ENCODE measurements around the gene SLC25A34. TPM values are rescaled to one million over a fixed set of nuclear protein-coding genes. Genes with fewer than 3 reads are reported as not detected.
A peak's percentile ranks its signal among the peaks of the same experiment; 100 is the strongest.

SLC25A34 gene
- total and polyA plus RNA-seq, 4 experiments from 2014 or later, result 0.08 to 4.2 (median 2.2) TPM; not detected in 1

DNA sequence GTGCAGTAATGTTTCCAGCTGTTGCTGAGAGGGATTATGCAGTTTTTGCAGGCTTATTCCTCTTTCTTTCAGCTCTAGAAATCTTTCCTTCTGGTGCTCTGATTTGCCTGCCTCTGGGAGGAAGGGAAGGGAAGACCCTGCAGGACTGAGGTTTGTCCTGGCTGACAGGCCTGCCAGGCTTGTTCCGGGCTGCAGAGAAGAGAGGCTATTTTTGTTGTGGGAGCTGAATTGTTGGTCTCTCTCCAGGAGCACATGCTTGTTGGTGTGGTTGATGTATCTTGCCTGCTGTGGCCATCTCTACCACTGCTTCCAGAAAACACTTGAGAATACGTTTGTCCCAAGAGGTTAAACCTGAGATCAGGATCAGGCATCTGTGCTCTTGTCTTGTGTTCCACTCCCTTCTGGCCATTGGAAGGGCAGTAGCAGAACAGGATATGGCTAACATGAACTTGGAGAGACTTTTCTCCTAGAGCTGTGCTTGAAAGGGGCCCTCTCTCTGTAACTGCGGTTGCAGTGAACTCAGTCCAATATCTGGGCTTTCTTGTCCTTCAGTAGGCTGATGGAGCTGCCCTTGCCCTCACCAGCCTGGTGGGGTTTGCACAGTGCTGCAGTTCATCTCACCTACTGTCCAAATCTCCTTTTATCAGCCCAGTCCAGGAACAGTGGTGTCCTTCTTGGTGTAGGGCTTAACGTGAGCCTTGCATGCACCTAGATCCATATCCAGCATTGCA is 21.5 kb upstream of the SLC25A34 start:
- CTCF ChIA-PET (ENCODE audit: partially characterized antibody), result interaction anchor here (0.6 to 0.7 kb wide), 2 partner anchors 13 to 295 kb away, joined by 3 read pairs; no protein-coding TSS in a partner anchor
- no peak overlapping the region for H3K4me3 Mint-ChIP-seq
- H3K4me1 ChIP-seq (ENCODE audit: insufficient read depth, low read length), result no peaks in the 10 kb centered on the region
- H3K9me3 Mint-ChIP-seq, result no peaks in the 10 kb centered on the region
- POLR2A ChIA-PET (ENCODE audit: partially characterized antibody), result interaction anchor here (0.7 kb wide), 1 partner anchor 12 kb away, joined by 3 read pairs; no protein-coding TSS in a partner anchor
- no peaks in the 10 kb centered on the region for H3K27me3 Mint-ChIP-seq
- H3K27ac ChIP-seq (ENCODE audit: low read depth, low read length), result no peak overlapping the region
- H3K36me3 Mint-ChIP-seq, result peaks cover 12 to 30% of the 10 kb centered on the region in 2 donors
- no peaks in the 10 kb centered on the region for H3K9me3 ChIP-seq (ENCODE audit: control insufficient read depth in 1 of 2, low read length in 2 of 2)
- intact Hi-C loops (cut with micrococcal nuclease), result no loop called here
- DNase-seq, result no peak
- H3K27ac Mint-ChIP-seq, result peak overlapping the region in 3 of 7 donors; percentile 29 to 57 (median 44)
- H3K4me3 ChIP-seq (ENCODE audit: low read length in 2 of 2), result no peak overlapping the region
- peaks cover 27% of the 10 kb centered on the region for H3K36me3 ChIP-seq (ENCODE audit: insufficient read depth, low read length)
- peaks cover 0 to 3% (median 2%) of the 10 kb centered on the region in 4 donors for H3K4me1 Mint-ChIP-seq
- no peaks in the 10 kb centered on the region for H3K27me3 ChIP-seq (ENCODE audit: insufficient read depth, low read length)

DNA sequence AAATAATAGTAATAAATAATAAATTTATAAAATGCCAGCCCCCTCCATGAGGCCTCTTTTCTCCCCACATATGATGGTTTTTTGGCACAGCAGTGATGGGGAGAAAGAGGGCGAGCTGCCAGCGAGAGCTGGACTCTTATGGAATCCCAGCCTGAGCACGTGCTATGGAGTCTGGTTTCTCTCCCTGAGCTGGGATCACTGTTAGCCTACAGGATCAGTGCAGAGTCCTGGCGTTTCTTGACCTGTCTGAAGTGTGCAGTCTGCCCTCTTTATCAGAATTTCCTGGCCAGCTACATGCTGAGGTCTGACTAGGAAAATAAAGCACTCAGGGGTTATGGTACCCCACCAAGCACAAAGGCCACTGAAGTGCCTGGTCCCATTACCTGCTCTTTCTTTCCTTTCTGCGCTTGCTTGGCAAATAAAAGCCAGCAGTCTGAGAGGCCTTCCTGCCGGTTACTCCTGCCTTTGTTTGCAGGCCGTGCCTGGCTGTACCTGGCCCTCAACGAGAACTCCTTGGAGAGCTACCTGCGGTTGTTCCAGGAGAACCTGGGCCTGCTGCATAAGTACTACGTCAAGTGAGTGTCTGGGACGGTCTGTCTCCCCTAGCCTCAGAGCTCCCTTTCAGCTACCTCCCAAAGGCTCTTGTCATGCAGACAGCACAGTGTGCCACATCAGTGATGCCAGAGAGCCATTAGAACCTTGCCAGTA is 18.5 kb upstream of the SLC25A34 start:
- H3K4me3 Mint-ChIP-seq, result no peak overlapping the region
- Histone ChIP-seq H3K4me3 (ENCODE audit: low read length in 2 of 2) (no peak overlapping the region), H3K36me3 (ENCODE audit: insufficient read depth, low read length) (peaks cover 42% of the 10 kb centered on the region), H3K4me1 (ENCODE audit: insufficient read depth, low read length) (no peaks in the 10 kb centered on the region), H3K9me3 (ENCODE audit: control insufficient read depth in 1 of 2, low read length in 2 of 2) (no peaks in the 10 kb centered on the region), H3K27ac (ENCODE audit: low read depth, low read length) (no peak overlapping the region), H3K27me3 (ENCODE audit: insufficient read depth, low read length) (no peaks in the 10 kb centered on the region)
- ChIA-PET POLR2A (ENCODE audit: partially characterized antibody) (no interaction called here), CTCF (ENCODE audit: partially characterized antibody) (no interaction called here)
- peaks cover 21 to 50% of the 10 kb centered on the region in 2 donors for H3K36me3 Mint-ChIP-seq
- intact Hi-C loops (cut with micrococcal nuclease), result no loop called here
- H3K9me3 Mint-ChIP-seq, result no peaks in the 10 kb centered on the region
- peak overlapping the region in 1 of 7 donors; percentile 39 for H3K27ac Mint-ChIP-seq
- no peak for DNase-seq
- no peaks in the 10 kb centered on the region for H3K4me1 Mint-ChIP-seq
- no peaks in the 10 kb centered on the region for H3K27me3 Mint-ChIP-seq

DNA sequence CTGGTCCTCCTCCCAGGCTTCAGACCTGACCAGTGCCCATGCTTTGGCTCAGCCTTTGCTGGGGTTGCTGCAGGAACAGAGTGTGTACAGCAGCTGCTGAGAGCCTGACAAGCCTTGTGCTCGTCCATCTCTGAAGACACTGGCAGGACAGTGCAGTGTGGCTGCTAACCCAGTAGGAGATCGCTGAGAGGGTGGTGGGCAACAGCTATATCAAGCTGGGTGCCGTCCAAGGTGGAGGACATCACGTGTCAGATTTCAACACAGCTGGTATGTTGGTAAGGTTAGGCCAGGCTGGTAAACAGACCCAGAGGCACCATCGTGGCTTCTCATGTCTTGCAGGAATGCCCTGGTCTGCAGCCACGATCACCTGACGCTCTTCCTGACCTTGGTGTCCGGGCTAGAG is 17.9 kb upstream of the SLC25A34 start:
- no peak for DNase-seq
- Histone ChIP-seq H3K4me3 (ENCODE audit: low read length in 2 of 2) (no peak overlapping the region), H3K4me1 (ENCODE audit: insufficient read depth, low read length) (no peaks in the 10 kb centered on the region), H3K27ac (ENCODE audit: low read depth, low read length) (no peak overlapping the region), H3K36me3 (ENCODE audit: insufficient read depth, low read length) (peaks cover 47% of the 10 kb centered on the region), H3K9me3 (ENCODE audit: control insufficient read depth in 1 of 2, low read length in 2 of 2) (no peaks in the 10 kb centered on the region), H3K27me3 (ENCODE audit: insufficient read depth, low read length) (no peaks in the 10 kb centered on the region)
- no peaks in the 10 kb centered on the region for H3K9me3 Mint-ChIP-seq
- H3K4me1 Mint-ChIP-seq, result no peaks in the 10 kb centered on the region
- H3K27ac Mint-ChIP-seq, result no peak overlapping the region
- POLR2A ChIA-PET (ENCODE audit: partially characterized antibody), result no interaction called here
- CTCF ChIA-PET (ENCODE audit: partially characterized antibody), result no interaction called here
- no peaks in the 10 kb centered on the region for H3K27me3 Mint-ChIP-seq
- H3K36me3 Mint-ChIP-seq, result peaks cover 26 to 53% of the 10 kb centered on the region in 2 donors
- intact Hi-C loops (cut with micrococcal nuclease), result no loop called here
- no peak overlapping the region for H3K4me3 Mint-ChIP-seq

DNA sequence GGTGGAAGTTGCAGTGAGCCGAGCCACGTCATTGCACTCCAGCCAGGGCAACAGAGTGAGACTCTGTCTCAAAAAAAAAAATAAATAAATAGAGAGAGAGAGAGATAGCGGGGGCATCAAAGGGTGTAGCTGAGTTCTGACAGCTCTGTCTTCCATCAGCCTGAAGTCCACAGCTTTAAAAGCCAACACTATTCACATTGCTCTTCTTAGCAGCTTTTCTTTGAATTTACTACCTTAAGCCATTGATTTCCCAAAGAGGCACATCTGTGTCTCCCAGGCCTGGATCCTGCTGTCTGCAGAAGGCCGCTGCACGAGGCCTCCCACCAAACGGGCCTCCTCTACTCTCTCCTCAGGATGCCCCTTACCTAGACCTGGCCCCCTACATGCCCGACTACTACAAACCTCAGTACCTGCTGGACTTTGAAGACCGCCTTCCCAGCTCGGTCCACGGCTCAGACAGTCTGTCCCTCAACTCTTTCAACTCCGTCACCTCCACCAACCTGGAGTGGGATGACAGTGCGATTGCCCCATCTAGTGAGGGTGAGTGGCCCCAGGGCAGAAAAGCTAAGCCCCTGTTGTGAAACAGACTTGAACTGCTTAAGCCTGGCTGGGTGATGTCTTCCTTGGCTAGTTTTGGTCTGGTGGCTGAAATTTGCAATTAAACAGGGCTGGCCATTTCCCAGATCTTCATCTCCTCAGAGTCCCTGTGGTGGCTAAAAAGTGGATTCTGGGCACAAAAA is 16.5 kb upstream of the SLC25A34 start:
- Mint-ChIP-seq H3K27ac (no peak overlapping the region), H3K27me3 (no peaks in the 10 kb centered on the region), H3K4me1 (no peaks in the 10 kb centered on the region), H3K9me3 (no peaks in the 10 kb centered on the region), H3K4me3 (no peak overlapping the region), H3K36me3 (peaks cover 26 to 54% of the 10 kb centered on the region in 2 donors)
- H3K27me3 ChIP-seq (ENCODE audit: insufficient read depth, low read length), result no peaks in the 10 kb centered on the region
- CTCF ChIA-PET (ENCODE audit: partially characterized antibody), result no interaction called here
- H3K4me3 ChIP-seq (ENCODE audit: low read length in 2 of 2), result no peak overlapping the region
- no peak overlapping the region for H3K27ac ChIP-seq (ENCODE audit: low read depth, low read length)
- peaks cover 48% of the 10 kb centered on the region for H3K36me3 ChIP-seq (ENCODE audit: insufficient read depth, low read length)
- POLR2A ChIA-PET (ENCODE audit: partially characterized antibody), result no interaction called here
- intact Hi-C loops (cut with micrococcal nuclease), result no loop called here
- DNase-seq, result no peak
- no peaks in the 10 kb centered on the region for H3K4me1 ChIP-seq (ENCODE audit: insufficient read depth, low read length)
- no peaks in the 10 kb centered on the region for H3K9me3 ChIP-seq (ENCODE audit: control insufficient read depth in 1 of 2, low read length in 2 of 2)

DNA sequence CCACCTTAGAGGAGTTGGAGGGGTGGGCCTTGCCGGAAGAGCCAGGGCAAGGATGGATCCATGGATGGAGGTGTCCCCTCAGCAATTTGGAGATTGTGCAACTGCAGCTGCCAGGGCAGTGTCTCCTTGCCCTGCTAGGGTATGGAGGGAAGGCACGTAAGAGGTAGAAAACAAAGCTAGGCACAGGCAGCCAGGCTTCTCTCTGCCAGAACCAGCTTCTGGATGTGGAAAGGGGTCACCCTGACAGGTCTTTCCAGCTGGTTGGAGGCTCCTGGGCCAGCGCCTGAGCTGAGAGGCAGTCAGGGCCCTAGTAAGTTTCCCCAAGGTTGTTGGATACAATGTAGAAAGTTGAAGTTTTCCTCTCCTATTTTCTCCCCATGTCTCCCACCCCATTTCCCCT is 15.2 kb upstream of the SLC25A34 start:
- POLR2A ChIA-PET (ENCODE audit: partially characterized antibody), result no interaction called here
- peaks cover 57% of the 10 kb centered on the region for H3K36me3 ChIP-seq (ENCODE audit: insufficient read depth, low read length)
- Mint-ChIP-seq H3K9me3 (no peaks in the 10 kb centered on the region), H3K27ac (no peak overlapping the region), H3K4me3 (no peak overlapping the region), H3K4me1 (no peaks in the 10 kb centered on the region), H3K36me3 (peaks cover 27 to 58% of the 10 kb centered on the region in 2 donors), H3K27me3 (no peaks in the 10 kb centered on the region)
- H3K27me3 ChIP-seq (ENCODE audit: insufficient read depth, low read length), result no peaks in the 10 kb centered on the region
- no peak for DNase-seq
- H3K4me1 ChIP-seq (ENCODE audit: insufficient read depth, low read length), result no peaks in the 10 kb centered on the region
- intact Hi-C loops (cut with micrococcal nuclease), result no loop called here
- no peak overlapping the region for H3K4me3 ChIP-seq (ENCODE audit: low read length in 2 of 2)
- no peaks in the 10 kb centered on the region for H3K9me3 ChIP-seq (ENCODE audit: control insufficient read depth in 1 of 2, low read length in 2 of 2)
- CTCF ChIA-PET (ENCODE audit: partially characterized antibody), result no interaction called here
- no peak overlapping the region for H3K27ac ChIP-seq (ENCODE audit: low read depth, low read length)

DNA sequence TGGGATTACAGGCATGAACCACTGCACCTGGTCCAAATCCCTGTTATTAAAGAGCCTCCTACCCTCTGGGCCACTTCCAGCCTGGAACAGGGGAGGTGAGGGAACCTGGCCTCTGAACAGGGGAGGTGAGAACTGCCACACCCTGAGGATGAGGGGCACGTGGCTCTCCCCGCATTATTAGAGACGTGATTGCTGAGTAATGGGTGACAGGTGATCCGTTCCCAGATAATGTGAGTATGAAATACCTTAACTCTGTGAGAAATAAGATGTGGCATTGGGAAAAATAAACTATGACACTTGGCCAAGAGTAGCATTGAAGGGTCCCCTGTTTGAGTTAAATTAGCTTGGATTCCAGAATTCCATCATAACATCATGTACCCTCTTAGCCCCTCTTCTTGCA is 13.6 kb upstream of the SLC25A34 start:
- H3K36me3 ChIP-seq (ENCODE audit: insufficient read depth, low read length), result peaks cover 58% of the 10 kb centered on the region
- Mint-ChIP-seq H3K4me1 (no peaks in the 10 kb centered on the region), H3K9me3 (no peaks in the 10 kb centered on the region), H3K27ac (peak overlapping the region in 1 of 7 donors; percentile 4), H3K4me3 (no peak overlapping the region), H3K36me3 (peaks cover 35 to 59% of the 10 kb centered on the region in 2 donors), H3K27me3 (no peaks in the 10 kb centered on the region)
- no peak overlapping the region for H3K4me3 ChIP-seq (ENCODE audit: low read length in 2 of 2)
- H3K4me1 ChIP-seq (ENCODE audit: insufficient read depth, low read length), result no peaks in the 10 kb centered on the region
- POLR2A ChIA-PET (ENCODE audit: partially characterized antibody), result no interaction called here
- no peak for DNase-seq
- no peak overlapping the region for H3K27ac ChIP-seq (ENCODE audit: low read depth, low read length)
- intact Hi-C loops (cut with micrococcal nuclease), result no loop called here
- CTCF ChIA-PET (ENCODE audit: partially characterized antibody), result interaction anchor here (1.2 kb wide), 1 partner anchor 15 kb away, joined by 3 read pairs; no protein-coding TSS in a partner anchor
- no peaks in the 10 kb centered on the region for H3K9me3 ChIP-seq (ENCODE audit: control insufficient read depth in 1 of 2, low read length in 2 of 2)
- H3K27me3 ChIP-seq (ENCODE audit: insufficient read depth, low read length), result no peaks in the 10 kb centered on the region
